GM19351 (cell line): ENCODE measurements around the gene ZNF284.

Source experiments
- ATAC-seq: cut with Tn5 transposase; IDR thresholded peaks from one replicate; pipeline ENCODE4 v1.9.1; 2021; ENCODE audit warnings: mild to moderate bottlenecking, moderate library complexity; ENCODE audit not compliant: unreplicated experiment

Gene ZNF284

GRCh38 chr19:44071824-44072542 is at the start of gene ZNF284:
Gene ZNF284, plus strand, starts transcription at chr19:44072159. Its CDS starts 4,231 bp downstream, at chr19:44076390.
- peak; percentile 96 for ATAC-seq

DNA sequence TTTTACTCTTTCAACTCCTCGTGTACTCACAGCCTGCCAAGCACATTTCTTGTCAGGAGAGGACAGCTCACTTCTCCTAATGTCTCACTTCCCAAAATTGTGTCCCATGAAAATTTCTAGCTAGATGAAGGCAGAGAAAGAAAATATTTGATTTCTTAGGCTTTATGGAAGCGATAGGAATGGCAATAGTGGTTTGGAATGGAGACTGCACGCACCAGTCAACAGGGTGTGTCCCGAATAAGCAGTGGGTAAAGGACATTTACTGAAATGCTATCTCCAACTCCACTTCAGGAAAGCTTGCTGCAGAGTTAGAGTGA is 47.1 kb upstream of the ZNF284 start:
- no peak for ATAC-seq

DNA sequence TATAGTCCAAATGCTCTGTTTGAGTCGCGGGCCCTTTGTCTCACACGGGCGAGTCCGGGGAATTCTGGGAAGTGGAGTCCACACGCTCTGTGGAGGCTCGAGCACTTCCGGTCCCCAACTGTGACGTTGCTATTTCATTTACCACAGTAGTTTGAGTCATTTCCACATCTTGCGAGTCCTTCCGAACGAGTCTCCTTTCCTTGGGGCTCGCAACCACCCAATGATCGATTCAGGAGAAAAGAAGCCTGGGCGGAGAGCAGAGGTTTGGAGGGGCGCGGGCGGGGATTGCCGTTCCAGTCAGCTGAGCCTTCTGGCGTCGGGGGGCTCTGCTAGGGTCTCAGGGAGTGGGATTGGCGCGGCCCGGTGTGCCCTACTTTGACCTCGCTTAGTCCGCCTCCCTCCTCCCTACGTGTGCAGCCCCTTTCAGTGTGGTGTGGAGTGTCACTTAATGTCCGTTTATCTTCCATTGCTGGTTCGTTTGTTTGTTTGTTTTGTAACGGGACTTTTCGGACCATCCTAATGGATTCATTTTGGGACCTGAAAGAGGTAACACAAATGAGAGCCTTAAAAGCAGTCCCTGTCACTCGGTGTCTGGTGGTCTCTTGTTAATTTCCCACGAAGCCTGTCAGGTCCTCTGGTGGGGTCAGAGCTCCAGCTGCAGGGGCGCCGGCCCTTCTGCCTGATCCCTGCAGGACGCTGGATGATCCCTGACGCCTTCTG is 46.6 kb upstream of the ZNF284 start, which contains the start of gene ZNF222:
TSS of gene ZNF222 (plus strand) at position 163 of the 720 bp plus-strand sequence. CDS start at position 221, 58 bp downstream.
- ATAC-seq = peak; percentile 93

GRCh38 chr19:44026622-44027021 is 45.3 kb upstream of the ZNF284 start:
- no peak for ATAC-seq

GRCh38 chr19:44032001-44032610 is 39.9 kb upstream of the ZNF284 start:
- no peak for ATAC-seq

- ATAC-seq = no peak
Measured at GRCh38 chr19:44042147-44042546, 29.8 kb upstream of the ZNF284 start.

GRCh38 chr19:44050740-44051649 is 21.0 kb upstream of the ZNF284 start:
- ATAC-seq = no peak

- ATAC-seq = no peak
Measured at GRCh38 chr19:44051650-44052402, 20.1 kb upstream of the ZNF284 start, which contains the start of gene ZNF223. Gene ZNF223, plus strand, starts transcription at chr19:44052036. Its CDS starts 3,141 bp downstream, at chr19:44055177.

- no peak for ATAC-seq
Measured at GRCh38 chr19:44055870-44056269, 16.1 kb upstream of the ZNF284 start.

DNA sequence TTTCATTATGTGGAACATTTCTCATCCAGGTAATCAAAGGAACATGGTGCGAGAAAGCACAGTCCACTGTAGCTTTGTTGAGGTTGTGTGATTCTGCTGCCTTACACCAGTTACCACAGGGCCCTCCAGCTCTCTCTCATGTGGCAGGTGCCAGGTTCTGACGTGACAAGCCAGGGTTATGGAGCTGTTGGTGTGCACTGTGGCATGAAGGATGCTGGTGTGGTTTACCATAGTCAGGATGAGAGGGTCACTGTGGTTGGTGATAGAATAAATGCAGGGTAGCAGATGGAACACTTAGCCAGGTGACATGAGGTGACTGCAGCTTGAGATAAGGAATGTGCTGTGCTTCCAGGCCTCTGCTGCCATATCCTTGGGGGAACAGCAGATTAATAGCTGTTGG is 12.7 kb upstream of the ZNF284 start:
- no peak for ATAC-seq

DNA sequence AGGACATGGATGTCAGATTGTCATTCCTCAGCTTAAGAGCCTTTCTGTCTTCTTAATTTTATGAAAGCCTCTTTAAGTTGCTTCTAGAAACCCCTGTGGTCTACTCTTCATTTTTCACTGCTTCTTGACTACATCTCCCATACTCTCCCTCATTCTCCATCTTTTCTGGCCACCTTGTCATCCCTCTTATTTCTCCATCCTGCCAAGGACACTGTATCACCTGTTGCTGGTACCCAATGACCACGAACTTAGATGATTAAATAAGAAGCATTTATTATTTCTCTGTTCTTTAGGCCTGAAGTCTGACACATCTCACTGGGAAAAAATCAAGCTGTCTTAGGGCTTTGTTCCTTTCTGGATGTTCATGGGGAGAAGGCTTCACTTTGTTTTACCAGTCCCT is 10.9 kb upstream of the ZNF284 start:
- ATAC-seq = no peak

GRCh38 chr19:44066305-44066704 is 5.7 kb upstream of the ZNF284 start:
- no peak for ATAC-seq

- ATAC-seq = no peak
Measured at GRCh38 chr19:44069415-44069814, 2.5 kb upstream of the ZNF284 start.

DNA sequence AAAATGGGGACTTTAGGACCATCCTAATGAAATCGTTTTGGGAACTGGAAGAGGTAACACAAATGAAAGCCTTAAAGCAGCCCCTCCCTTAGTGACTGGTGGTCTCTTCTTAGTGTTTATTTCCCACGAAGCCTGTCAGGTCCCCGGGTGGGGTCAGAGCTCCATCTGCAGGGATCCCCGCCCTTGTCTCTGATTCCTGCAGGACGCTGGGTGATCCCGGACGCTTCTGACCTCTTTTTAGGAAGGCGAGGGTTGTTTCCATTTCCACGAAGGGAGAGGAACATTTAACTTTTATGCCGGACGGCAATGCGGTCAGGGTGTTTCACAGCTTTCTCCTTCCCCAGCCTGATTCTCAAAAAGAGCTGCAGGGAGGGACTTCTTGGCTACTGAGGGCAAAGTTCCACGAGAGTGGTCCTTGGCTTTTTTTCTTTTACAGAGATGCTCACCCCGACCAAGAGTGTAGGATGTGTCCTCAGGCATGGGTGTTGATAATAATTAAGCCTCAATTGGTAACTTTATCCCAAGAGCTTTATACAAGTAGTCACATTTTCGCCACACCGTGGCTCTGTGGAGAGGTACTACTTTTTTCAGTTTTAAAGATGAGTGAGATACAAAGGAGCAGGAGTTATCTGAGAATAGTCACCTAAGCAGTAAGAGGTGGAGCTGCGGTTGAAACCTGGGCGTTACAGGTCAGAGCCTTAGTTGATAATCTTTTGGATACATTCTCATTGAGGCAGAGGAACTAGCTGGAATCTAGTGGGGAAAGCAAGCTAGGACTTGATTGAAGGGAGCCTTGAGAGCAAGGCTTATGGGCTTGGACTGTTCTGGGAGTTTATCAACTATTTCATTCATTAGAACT is 813 bp downstream of the ZNF284 start:
- no peak for ATAC-seq

DNA sequence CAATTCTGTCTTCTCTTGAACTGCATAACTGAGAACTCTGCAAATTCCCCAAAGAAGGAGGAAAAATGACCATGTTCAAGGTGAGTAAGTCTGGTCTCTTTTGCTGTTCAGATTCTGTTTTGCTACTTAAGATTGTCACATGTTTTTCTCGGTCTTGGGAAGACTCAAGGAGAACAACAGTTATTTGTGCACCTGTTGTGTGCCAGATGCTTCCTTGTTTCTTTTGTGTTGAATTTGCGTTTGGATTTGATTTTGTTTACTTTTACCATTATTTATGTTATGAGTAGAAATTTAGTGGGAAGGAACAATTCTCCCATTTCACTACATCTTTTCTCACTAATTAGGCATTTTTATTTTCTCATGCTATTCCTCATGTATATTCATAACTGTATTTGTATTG is 4.4 kb downstream of the ZNF284 start:
- ATAC-seq = no peak

DNA sequence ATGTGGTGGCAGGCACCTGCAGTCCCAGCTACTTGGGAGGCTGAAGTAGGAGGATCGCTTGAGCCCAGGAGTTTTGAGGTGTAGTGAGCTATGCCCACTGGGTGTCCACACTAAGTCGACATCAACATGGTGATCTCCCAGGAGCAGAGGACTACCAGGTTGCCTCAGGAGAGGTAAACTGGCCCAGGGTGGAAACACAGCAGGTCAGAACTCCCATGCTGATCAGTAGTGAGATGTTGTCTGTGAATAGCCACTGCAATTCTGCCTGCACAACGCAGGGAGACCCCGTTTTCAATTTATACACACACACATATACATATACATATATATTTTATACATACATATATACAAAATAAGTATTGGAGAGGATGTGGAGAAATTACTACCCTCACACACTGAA is 20.1 kb downstream of the ZNF284 start:
- ATAC-seq = no peak

DNA sequence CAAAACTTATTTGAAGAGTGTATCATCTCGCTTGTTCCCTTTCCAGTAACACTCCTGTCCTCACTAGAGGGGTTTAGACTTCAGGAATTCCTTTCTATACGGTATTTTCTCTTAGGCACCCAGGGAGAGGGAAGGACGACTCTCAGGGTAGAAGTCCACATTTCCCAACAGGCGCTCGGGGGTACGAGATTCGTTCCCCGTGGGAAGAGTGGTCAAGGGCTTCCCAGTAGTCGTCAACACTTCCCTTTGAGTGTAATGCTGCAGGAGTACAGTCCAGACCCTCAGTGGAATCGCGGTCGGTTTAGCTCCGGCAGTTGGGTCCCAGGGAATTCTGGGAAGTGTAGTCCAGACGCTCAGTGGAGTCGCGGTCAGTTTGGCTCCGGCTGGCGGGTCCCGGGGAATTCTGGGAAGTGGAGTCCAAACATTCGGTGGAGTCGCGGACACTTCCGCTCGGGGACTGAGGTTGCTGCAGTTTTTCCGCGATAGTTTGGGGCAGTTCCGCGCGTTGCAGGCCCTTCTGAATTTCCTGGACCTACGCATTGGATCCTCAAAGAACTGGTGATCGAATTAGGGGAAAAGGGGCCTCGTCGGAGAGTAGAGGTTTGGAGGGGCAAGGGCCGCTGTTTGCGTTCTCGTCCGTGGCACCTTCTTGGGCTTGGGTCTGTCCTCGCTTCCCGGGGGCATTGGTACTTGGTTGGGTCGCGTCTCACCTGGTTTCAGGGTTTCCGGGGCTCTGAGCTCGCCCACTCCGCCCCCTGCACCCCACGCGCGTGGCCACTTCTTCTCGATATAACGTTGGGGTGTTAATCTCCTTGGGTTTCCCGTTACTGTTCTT is 22.2 kb downstream of the ZNF284 start, which contains the start of gene ZNF224:
TSS of gene ZNF224 (plus strand) at position 431 of the 835 bp plus-strand sequence. CDS start 3,513 bp downstream, outside the sequence.
- peak; percentile 80 for ATAC-seq

DNA sequence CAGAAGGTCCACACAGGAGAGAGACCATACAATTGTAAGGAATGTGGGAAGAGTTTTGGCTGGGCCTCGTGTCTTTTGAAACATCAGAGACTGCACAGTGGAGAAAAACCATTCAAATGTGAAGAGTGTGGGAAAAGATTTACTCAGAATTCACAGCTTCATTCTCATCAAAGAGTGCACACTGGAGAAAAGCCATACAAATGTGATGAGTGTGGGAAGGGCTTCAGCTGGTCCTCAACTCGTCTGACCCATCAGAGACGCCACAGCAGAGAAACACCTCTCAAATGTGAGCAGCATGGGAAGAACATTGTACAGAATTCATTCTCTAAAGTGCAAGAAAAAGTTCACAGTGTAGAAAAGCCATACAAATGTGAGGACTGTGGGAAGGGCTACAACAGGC is 35.8 kb downstream of the ZNF284 start:
- ATAC-seq = no peak
